ENCODE results near the gene MAGEA9.
"Not testable (repeated sequence)": the region's sequence is repeated elsewhere in the genome, so short reads cannot be mapped to it uniquely, and the experiment has no call there.

DNA sequence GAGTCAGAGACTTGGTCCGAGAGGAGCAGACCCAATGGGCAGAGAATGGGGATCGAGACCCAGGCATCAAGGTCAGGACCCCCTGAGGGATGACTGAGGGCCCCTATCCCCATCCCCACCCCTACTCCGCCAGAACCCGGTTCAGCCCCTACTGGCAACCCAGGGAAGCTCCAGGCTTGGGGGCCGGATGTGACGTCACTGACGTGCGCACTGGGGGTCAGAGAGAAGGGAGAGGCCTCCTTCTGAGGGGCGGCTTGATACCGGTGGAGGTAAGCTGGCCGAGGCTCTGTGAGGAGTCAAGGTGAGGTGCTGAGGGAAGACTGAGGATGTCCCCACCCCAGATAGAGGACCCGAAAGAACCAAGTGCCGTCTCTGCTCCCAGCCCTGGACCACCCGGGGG lies at the start of gene MAGEA9:
- TF ChIP-seq, protein P1, sequence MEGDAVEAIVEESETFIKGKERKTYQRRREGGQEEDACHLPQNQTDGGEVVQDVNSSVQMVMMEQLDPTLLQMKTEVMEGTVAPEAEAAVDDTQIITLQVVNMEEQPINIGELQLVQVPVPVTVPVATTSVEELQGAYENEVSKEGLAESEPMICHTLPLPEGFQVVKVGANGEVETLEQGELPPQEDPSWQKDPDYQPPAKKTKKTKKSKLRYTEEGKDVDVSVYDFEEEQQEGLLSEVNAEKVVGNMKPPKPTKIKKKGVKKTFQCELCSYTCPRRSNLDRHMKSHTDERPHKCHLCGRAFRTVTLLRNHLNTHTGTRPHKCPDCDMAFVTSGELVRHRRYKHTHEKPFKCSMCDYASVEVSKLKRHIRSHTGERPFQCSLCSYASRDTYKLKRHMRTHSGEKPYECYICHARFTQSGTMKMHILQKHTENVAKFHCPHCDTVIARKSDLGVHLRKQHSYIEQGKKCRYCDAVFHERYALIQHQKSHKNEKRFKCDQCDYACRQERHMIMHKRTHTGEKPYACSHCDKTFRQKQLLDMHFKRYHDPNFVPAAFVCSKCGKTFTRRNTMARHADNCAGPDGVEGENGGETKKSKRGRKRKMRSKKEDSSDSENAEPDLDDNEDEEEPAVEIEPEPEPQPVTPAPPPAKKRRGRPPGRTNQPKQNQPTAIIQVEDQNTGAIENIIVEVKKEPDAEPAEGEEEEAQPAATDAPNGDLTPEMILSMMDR (IDR thresholded peaks at IDR 0.05): not testable (repeated sequence)
- TF ChIP-seq MAX (CRISPR knock-in tag; IDR thresholded peaks at IDR 0.05); CREB1 (CRISPR knock-in tag; IDR thresholded peaks at IDR 0.05); ETV6 (CRISPR knock-in tag; IDR thresholded peaks at IDR 0.05); ZNF425 (CRISPR knock-in tag; conservative IDR thresholded peaks at IDR 0.05); HMGXB4 (CRISPR knock-in tag; IDR thresholded peaks at IDR 0.05); CBFB (CRISPR knock-in tag; IDR thresholded peaks at IDR 0.05; ENCODE audit: low read depth); ZNF121 (CRISPR knock-in tag; IDR thresholded peaks at IDR 0.05); NFYB (CRISPR knock-in tag; conservative IDR thresholded peaks at IDR 0.05; ENCODE audit: low read depth): not testable (repeated sequence)
